K562 (cell line): ENCODE measurements around the gene AGFG2. TPM values are rescaled to one million over a fixed set of nuclear protein-coding genes. Genes with fewer than 3 reads are reported as not detected.

Source experiments
- ATF3 ChIP-seq, 2 experiments: fragments of 450-650 bp in 1 of 2; sonication (generic) in 1 of 2; formaldehyde crosslinking in 1 of 2; IDR thresholded peaks in 1 of 2; conservative IDR thresholded peaks in 1 of 2; 2 replicates each; pipeline versions ENCODE4 v1.6.1 to v1.8.1; 2016 to 2023; ENCODE audit warnings: mild to moderate bottlenecking in 2 of 2, moderate library complexity in 2 of 2, inconsistent platforms in 1 of 2, missing genetic modification reagents in 1 of 2
- TRIM28 ChIP-seq: fragments of 450-650 bp; IDR thresholded peaks from 2 replicates; pipeline ENCODE4 v1.6.1; 2017
- XRCC4 ChIP-seq: IDR thresholded peaks from one replicate; pipeline ENCODE4 v1.6.1; 2011; ENCODE audit not compliant: insufficient read depth, insufficient read length; ENCODE audit errors: extremely low read depth
- ZNF511 ChIP-seq: sonication (generic); formaldehyde crosslinking; IDR thresholded peaks from 2 replicates; pipeline ENCODE4 v1.8.0; 2022; ENCODE audit warnings: mild to moderate bottlenecking, missing genetic modification reagents
- ZNF644 ChIP-seq: fragments of 200-800 bp; sonication (Bioruptor generic); IDR thresholded peaks from 2 replicates; pipeline ENCODE4 v1.6.1; 2016; ENCODE audit warnings: low read depth, missing genetic modification characterization, missing compliant biosample characterization
- polyA plus RNA-seq, 8 experiments: library from polyadenylated mRNA; depleted of rRNA in 4 of 8; stranded (reverse) in 5 of 8; unstranded in 3 of 8; fragments of >200 nt; fragmentation: Nextera tagmentation in 2 of 8; fragmentation: Illumina TruSeq in 1 of 8; extraction: Ambion mirVana in 2 of 8; extraction: Trizol in 1 of 8; gene quantifications; 2 replicates each; pipeline versions ENCODE4 v1.2.1 to v1.2.3, GENCODE V29; 2011 to 2014; ENCODE audit warnings: inconsistent platforms in 1 of 8, missing spikeins in 1 of 8
- total RNA-seq, 7 experiments: library from RNA; depleted of rRNA in 6 of 7; stranded (reverse); fragments of >200 nt in 6 of 7; fragmentation: Illumina TruSeq in 2 of 7; extraction: Trizol in 2 of 7; gene quantifications; 2 replicates each; pipeline versions ENCODE4 v1.2.1 to v1.2.3, GENCODE V29; 2011 to 2021; ENCODE audit warnings: low replicate concordance in 1 of 7
- TF ChIP-seq, protein P1 (sequence below): fragments of 450-650 bp; IDR thresholded peaks from 2 replicates; pipeline ENCODE4 v1.6.1; 2017; ENCODE audit warnings: mild to moderate bottlenecking, moderate library complexity
- TF ChIP-seq, protein P2 (sequence below): sonication (generic); formaldehyde crosslinking; IDR thresholded peaks from 2 replicates; pipeline ENCODE4 v1.8.1; 2022; ENCODE audit warnings: missing genetic modification reagents

The AGFG2 gene
- total and polyA plus RNA-seq, 9 of the 15 experiments (the other 6 are each of a cell fraction or from before 2014, with no cell fraction given), result 0.31 to 23.1 (median 6.5) TPM

GRCh38 chr7:100599911-100600729 lies 61.1 kb downstream of the AGFG2 start (continued):
- no peak for TF ChIP-seq ATF3 (IDR thresholded peaks at IDR 0.05)
- TF ChIP-seq ATF3 (CRISPR knock-in tag; conservative IDR thresholded peaks at IDR 0.05), result no peak
- TF ChIP-seq, protein P1, sequence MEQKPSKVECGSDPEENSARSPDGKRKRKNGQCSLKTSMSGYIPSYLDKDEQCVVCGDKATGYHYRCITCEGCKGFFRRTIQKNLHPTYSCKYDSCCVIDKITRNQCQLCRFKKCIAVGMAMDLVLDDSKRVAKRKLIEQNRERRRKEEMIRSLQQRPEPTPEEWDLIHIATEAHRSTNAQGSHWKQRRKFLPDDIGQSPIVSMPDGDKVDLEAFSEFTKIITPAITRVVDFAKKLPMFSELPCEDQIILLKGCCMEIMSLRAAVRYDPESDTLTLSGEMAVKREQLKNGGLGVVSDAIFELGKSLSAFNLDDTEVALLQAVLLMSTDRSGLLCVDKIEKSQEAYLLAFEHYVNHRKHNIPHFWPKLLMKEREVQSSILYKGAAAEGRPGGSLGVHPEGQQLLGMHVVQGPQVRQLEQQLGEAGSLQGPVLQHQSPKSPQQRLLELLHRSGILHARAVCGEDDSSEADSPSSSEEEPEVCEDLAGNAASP, result no peak
- no peak for TF ChIP-seq ZNF511 (CRISPR knock-in tag)
- TF ChIP-seq ZNF644 (tag), result no peak
- TF ChIP-seq XRCC4, result no peak
- no peak for TF ChIP-seq TRIM28
- TF ChIP-seq, protein P2, sequence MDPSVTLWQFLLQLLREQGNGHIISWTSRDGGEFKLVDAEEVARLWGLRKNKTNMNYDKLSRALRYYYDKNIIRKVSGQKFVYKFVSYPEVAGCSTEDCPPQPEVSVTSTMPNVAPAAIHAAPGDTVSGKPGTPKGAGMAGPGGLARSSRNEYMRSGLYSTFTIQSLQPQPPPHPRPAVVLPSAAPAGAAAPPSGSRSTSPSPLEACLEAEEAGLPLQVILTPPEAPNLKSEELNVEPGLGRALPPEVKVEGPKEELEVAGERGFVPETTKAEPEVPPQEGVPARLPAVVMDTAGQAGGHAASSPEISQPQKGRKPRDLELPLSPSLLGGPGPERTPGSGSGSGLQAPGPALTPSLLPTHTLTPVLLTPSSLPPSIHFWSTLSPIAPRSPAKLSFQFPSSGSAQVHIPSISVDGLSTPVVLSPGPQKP (CRISPR knock-in tag), result no peak
